Measurements from ENCODE around the gene DCAF4. TPM values are rescaled to one million over a fixed set of nuclear protein-coding genes. Genes with fewer than 3 reads are reported as not detected.

The DCAF4 gene
- total and polyA plus RNA-seq, 2 donors (not counting 1 experiment from before 2014, with no cell fraction given): 10.2 to 20.7 TPM

- Histone ChIP-seq H3K4me3 (replicated peaks in 1 of 4; ENCODE audit: control extremely low read depth in 1 of 4, insufficient read depth in 1 of 4, low read depth in 3 of 4, low read length in 4 of 4) (no peak overlapping the region), H3K9ac (ENCODE audit: insufficient read depth, low read length) (no peak overlapping the region), H3K27ac (ENCODE audit: insufficient read depth, low read length) (no peak overlapping the region), H3K4me1 (ENCODE audit: control insufficient read depth, extremely low read depth, insufficient read depth, low read length) (peaks cover 21% of the 10 kb centered on the region), H3K9me3 (ENCODE audit: control insufficient read depth, insufficient read depth, low read depth, low read length) (no peaks in the 10 kb centered on the region), H3K4me2 (ENCODE audit: extremely low read depth, insufficient read depth, low read length) (peak overlapping the region; percentile 58), H3K27me3 (ENCODE audit: control insufficient read depth, insufficient read depth, low read length) (no peaks in the 10 kb centered on the region), H4K20me1 (ENCODE audit: control insufficient read depth, extremely low read depth, insufficient read depth, low read length) (no peaks in the 10 kb centered on the region), H3K36me3 (ENCODE audit: control insufficient read depth, insufficient read depth, low read length) (no peaks in the 10 kb centered on the region), H2AFZ (ENCODE audit: low read length) (peak overlapping the region; percentile 29), H3K79me2 (ENCODE audit: control insufficient read depth, insufficient read depth, low read length) (no peaks in the 10 kb centered on the region)
- TF ChIP-seq EZH2 (IDR thresholded peaks at IDR 0.05; ENCODE audit: low read length, missing control alignments) (no peak), CTCF (conservative IDR thresholded peaks at IDR 0.05 in 1 of 2, IDR thresholded peaks at IDR 0.05 in 1 of 2; ENCODE audit: low read depth in 1 of 2, low read length in 2 of 2) (peak; percentile 98)
- peak; percentile 56 to 89 for DNase-seq (ENCODE audit: low read depth in 2 of 2)
Observed at GRCh38 chr14:72904840-72905561, 21.3 kb upstream of the DCAF4 start.

GRCh38 chr14:72906316-72906715, 19.9 kb upstream of the DCAF4 start:
- DNase-seq (ENCODE audit: low read depth in 2 of 2): peak; percentile 61 to 95
- TF ChIP-seq CTCF (conservative IDR thresholded peaks at IDR 0.05 in 1 of 2, IDR thresholded peaks at IDR 0.05 in 1 of 2; ENCODE audit: low read depth in 1 of 2, low read length in 2 of 2) (no peak), EZH2 (IDR thresholded peaks at IDR 0.05; ENCODE audit: low read length, missing control alignments) (no peak)
- Histone ChIP-seq H3K79me2 (ENCODE audit: control insufficient read depth, insufficient read depth, low read length) (no peaks in the 10 kb centered on the region), H3K9ac (ENCODE audit: insufficient read depth, low read length) (no peak overlapping the region), H3K9me3 (ENCODE audit: control insufficient read depth, insufficient read depth, low read depth, low read length) (no peaks in the 10 kb centered on the region), H3K27ac (ENCODE audit: insufficient read depth, low read length) (no peak overlapping the region), H3K36me3 (ENCODE audit: control insufficient read depth, insufficient read depth, low read length) (no peaks in the 10 kb centered on the region), H3K4me1 (ENCODE audit: control insufficient read depth, extremely low read depth, insufficient read depth, low read length) (peaks cover 21% of the 10 kb centered on the region), H3K4me2 (ENCODE audit: extremely low read depth, insufficient read depth, low read length) (peak overlapping the region; percentile 11), H3K27me3 (ENCODE audit: control insufficient read depth, insufficient read depth, low read length) (no peaks in the 10 kb centered on the region), H3K4me3 (replicated peaks in 1 of 4; ENCODE audit: control extremely low read depth in 1 of 4, insufficient read depth in 1 of 4, low read depth in 3 of 4, low read length in 4 of 4) (no peak overlapping the region), H4K20me1 (ENCODE audit: control insufficient read depth, extremely low read depth, insufficient read depth, low read length) (no peaks in the 10 kb centered on the region), H2AFZ (ENCODE audit: low read length) (no peak overlapping the region)

GRCh38 chr14:72906879-72907278, 19.4 kb upstream of the DCAF4 start:
- no peak overlapping the region for H3K4me3 ChIP-seq (replicated peaks in 1 of 4; ENCODE audit: control extremely low read depth in 1 of 4, insufficient read depth in 1 of 4, low read depth in 3 of 4, low read length in 4 of 4)
- H3K4me1 ChIP-seq (ENCODE audit: control insufficient read depth, extremely low read depth, insufficient read depth, low read length): peaks cover 21% of the 10 kb centered on the region
- H3K79me2 ChIP-seq (ENCODE audit: control insufficient read depth, insufficient read depth, low read length): no peaks in the 10 kb centered on the region
- H3K27ac ChIP-seq (ENCODE audit: insufficient read depth, low read length): no peak overlapping the region
- no peaks in the 10 kb centered on the region for H3K9me3 ChIP-seq (ENCODE audit: control insufficient read depth, insufficient read depth, low read depth, low read length)
- no peak overlapping the region for H3K4me2 ChIP-seq (ENCODE audit: extremely low read depth, insufficient read depth, low read length)
- H4K20me1 ChIP-seq (ENCODE audit: control insufficient read depth, extremely low read depth, insufficient read depth, low read length): no peaks in the 10 kb centered on the region
- H2AFZ ChIP-seq (ENCODE audit: low read length): no peak overlapping the region
- H3K36me3 ChIP-seq (ENCODE audit: control insufficient read depth, insufficient read depth, low read length): no peaks in the 10 kb centered on the region
- no peak for DNase-seq (ENCODE audit: low read depth in 2 of 2)
- no peak overlapping the region for H3K9ac ChIP-seq (ENCODE audit: insufficient read depth, low read length)
- H3K27me3 ChIP-seq (ENCODE audit: control insufficient read depth, insufficient read depth, low read length): no peaks in the 10 kb centered on the region
- TF ChIP-seq CTCF (conservative IDR thresholded peaks at IDR 0.05 in 1 of 2, IDR thresholded peaks at IDR 0.05 in 1 of 2; ENCODE audit: low read depth in 1 of 2, low read length in 2 of 2) (no peak), EZH2 (IDR thresholded peaks at IDR 0.05; ENCODE audit: low read length, missing control alignments) (no peak)
